H1 (cell line): ENCODE measurements around the gene NECTIN1. TPM values are rescaled to one million over a fixed set of nuclear protein-coding genes. Genes with fewer than 3 reads are reported as not detected.
A peak's percentile ranks its signal among the peaks of the same experiment; 100 is the strongest.

Experiments used
- CTCF ChIA-PET: fragments of 300-600 bp; sonication (Branson Sonifier 250); formaldehyde crosslinking; loops from one replicate; lab custom pipeline; 2021; ENCODE audit not compliant: partially characterized antibody; lab: Charles Lee
- POLR2A ChIA-PET: fragments of 300-600 bp; sonication (Branson Sonifier 250); formaldehyde crosslinking; loops from one replicate; lab custom pipeline; 2021; ENCODE audit warnings: inconsistent platforms; ENCODE audit not compliant: partially characterized antibody; lab: Charles Lee
- DNase-seq, 2 experiments: peaks; one replicate each; pipeline versions ENCODE4 v3.0.0 to v3.0.0-alpha.2; 2010 to 2022; ENCODE audit warnings: low spot score in 2 of 2, low read depth in 1 of 2, mixed read lengths in 1 of 2
- FAIRE-seq: peaks from 2 replicates; lab custom pipeline; 2011; peaks lifted over from hg19 to GRCh38; lab: Jason Lieb, UNC
- H2AFZ ChIP-seq: 2 replicates; pipeline ENCODE4 v1.8.1; 2012; ENCODE audit warnings: low read length, inconsistent platforms
- H2AK5ac ChIP-seq: 2 replicates; pipeline ENCODE4 v1.6.1; 2013; ENCODE audit warnings: low read depth, low read length
- H2BK120ac ChIP-seq: replicated peaks from 2 replicates; pipeline ENCODE3; 2013; ENCODE audit warnings: low read depth, low read length, inconsistent platforms
- H2BK12ac ChIP-seq: 2 replicates; pipeline ENCODE4 v1.6.1; 2013; ENCODE audit warnings: low read depth, low read length
- H2BK15ac ChIP-seq: 2 replicates; pipeline ENCODE4 v1.6.1; 2013; ENCODE audit warnings: low read length
- H2BK20ac ChIP-seq: 2 replicates; pipeline ENCODE4 v1.6.1; 2013; ENCODE audit warnings: low read length
- H2BK5ac ChIP-seq: 2 replicates; pipeline ENCODE4 v1.6.1; 2013; ENCODE audit warnings: low read depth, low read length
- H3K14ac ChIP-seq: 2 replicates; pipeline ENCODE4 v1.6.1; 2013; ENCODE audit warnings: inconsistent platforms; ENCODE audit not compliant: insufficient read length
- H3K18ac ChIP-seq: 2 replicates; pipeline ENCODE4 v1.6.1; 2013; ENCODE audit warnings: low read length; ENCODE audit errors: extremely low read depth
- H3K23ac ChIP-seq: 2 replicates; pipeline ENCODE4 v1.6.1; 2013; ENCODE audit warnings: inconsistent platforms; ENCODE audit not compliant: insufficient read length
- H3K23me2 ChIP-seq: 2 replicates; pipeline ENCODE4 v1.6.1; 2013; ENCODE audit warnings: low read depth, low read length
- H3K27ac ChIP-seq: 2 replicates; pipeline ENCODE4 v1.6.1; 2011; ENCODE audit warnings: low read depth, low read length, inconsistent platforms
- H3K27me3 ChIP-seq, 4 experiments: replicated peaks in 1 of 4; 1 replicate in 1 of 4; 2 replicates in 3 of 4; pipeline versions ENCODE4 v1.6.1 to v1.8.1; 2011 to 2013; ENCODE audit warnings: low read length in 3 of 4, mild to moderate bottlenecking in 3 of 4, inconsistent platforms in 2 of 4, mixed read lengths in 2 of 4, moderate library complexity in 1 of 4; ENCODE audit not compliant: control insufficient read depth in 3 of 4, insufficient read depth in 3 of 4; ENCODE audit errors: extremely low read depth in 1 of 4
- H3K36me3 ChIP-seq, 4 experiments: 2 replicates each; pipeline versions ENCODE4 v1.6.1 to v1.8.1; 2011 to 2013; ENCODE audit warnings: mild to moderate bottlenecking in 4 of 4, low read length in 3 of 4, moderate library complexity in 2 of 4, control low read depth in 1 of 4, inconsistent platforms in 1 of 4; ENCODE audit not compliant: insufficient read depth in 4 of 4, control insufficient read depth in 2 of 4
- H3K4ac ChIP-seq: replicated peaks from 2 replicates; pipeline ENCODE3; 2013; ENCODE audit warnings: low read length, low read depth, mixed read lengths, inconsistent platforms; ENCODE audit not compliant: insufficient read length
- H3K4me1 ChIP-seq, 4 experiments: replicated peaks in 1 of 4; 1 replicate in 1 of 4; 2 replicates in 3 of 4; pipeline versions ENCODE4 v1.6.1 to v1.8.1; 2011 to 2013; ENCODE audit warnings: low read length in 3 of 4, inconsistent platforms in 2 of 4, mixed read lengths in 1 of 4; ENCODE audit not compliant: insufficient read depth in 4 of 4, control insufficient read depth in 3 of 4
- H3K4me2 ChIP-seq, 2 experiments: 2 replicates each; pipeline versions ENCODE4 v1.6.1 to v1.8.1; 2011 to 2013; ENCODE audit warnings: low read depth in 2 of 2, low read length in 2 of 2, control low read depth in 1 of 2, inconsistent platforms in 1 of 2, mild to moderate bottlenecking in 1 of 2; ENCODE audit not compliant: insufficient read depth in 1 of 2
- H3K4me3 ChIP-seq, 4 experiments: fragments of 200-600, 300-600 bp in 1 of 4; sonication (generic), shearing (Covaris generic), sonication (Bioruptor Twin) in 1 of 4; 2 replicates each; pipeline versions ENCODE4 v1.5.1 to v1.8.1; 2011 to 2016; ENCODE audit warnings: low read length in 4 of 4, low read depth in 3 of 4, control low read depth in 2 of 4, inconsistent platforms in 2 of 4, mild to moderate bottlenecking in 2 of 4, mixed read lengths in 1 of 4, moderate library complexity in 1 of 4; ENCODE audit not compliant: insufficient read depth in 2 of 4; ENCODE audit errors: extremely low read depth in 1 of 4
- H3K56ac ChIP-seq: replicated peaks from 2 replicates; pipeline ENCODE3; 2013; ENCODE audit warnings: low read depth, mild to moderate bottlenecking, mixed read lengths, low read length, inconsistent platforms; ENCODE audit not compliant: insufficient read length
- H3K79me1 ChIP-seq: 2 replicates; pipeline ENCODE4 v1.6.1; 2013; ENCODE audit warnings: low read depth, low read length, control low read depth
- H3K79me2 ChIP-seq, 2 experiments: 2 replicates each; pipeline versions ENCODE4 v1.6.1 to v1.8.1; 2012 to 2013; ENCODE audit warnings: low read length in 2 of 2, mild to moderate bottlenecking in 2 of 2, inconsistent platforms in 1 of 2; ENCODE audit not compliant: insufficient read depth in 2 of 2, control insufficient read depth in 1 of 2
- H3K9ac ChIP-seq, 4 experiments: replicated peaks in 1 of 4; 1 replicate in 1 of 4; 2 replicates in 3 of 4; pipeline versions ENCODE4 v1.6.1 to v1.8.1; 2011 to 2013; ENCODE audit warnings: low read depth in 3 of 4, low read length in 3 of 4, control low read depth in 2 of 4, mild to moderate bottlenecking in 2 of 4, moderate library complexity in 2 of 4, inconsistent platforms in 1 of 4; ENCODE audit errors: extremely low read depth in 1 of 4
- H3K9me3 ChIP-seq, 2 experiments: 2 replicates each; pipeline versions ENCODE4 v1.6.1 to v1.8.1; 2012 to 2013; ENCODE audit warnings: mild to moderate bottlenecking in 2 of 2, moderate library complexity in 2 of 2, control low read depth in 1 of 2, inconsistent platforms in 1 of 2, low read depth in 1 of 2, low read length in 1 of 2, mixed read lengths in 1 of 2; ENCODE audit not compliant: insufficient read depth in 2 of 2
- H4K20me1 ChIP-seq, 2 experiments: replicated peaks in 1 of 2; 2 replicates each; pipeline versions ENCODE3 to v1.8.1; 2011 to 2013; ENCODE audit warnings: inconsistent platforms in 2 of 2, low read length in 2 of 2, mild to moderate bottlenecking in 1 of 2; ENCODE audit not compliant: insufficient read depth in 2 of 2, control insufficient read depth in 1 of 2
- H4K5ac ChIP-seq: 2 replicates; pipeline ENCODE4 v1.6.1; 2013; ENCODE audit warnings: low read length, low read depth, mixed read lengths, inconsistent platforms; ENCODE audit not compliant: insufficient read length
- H4K8ac ChIP-seq: 2 replicates; pipeline ENCODE4 v1.8.0; 2013; ENCODE audit warnings: mild to moderate bottlenecking, moderate library complexity, low read length, inconsistent platforms; ENCODE audit not compliant: insufficient read depth; ENCODE audit errors: extremely low read depth
- H4K91ac ChIP-seq: replicated peaks from 2 replicates; pipeline ENCODE3; 2013; ENCODE audit warnings: low read length, mixed read lengths, inconsistent platforms; ENCODE audit not compliant: insufficient read length
- ASH2L ChIP-seq: fragments of 200-600, 300-600 bp; sonication (generic); IDR thresholded peaks from one replicate; pipeline ENCODE4 v1.7.1; 2017; ENCODE audit warnings: low read length
- ATF3 ChIP-seq: IDR thresholded peaks from 2 replicates; pipeline ENCODE4 v1.6.1; 2011; ENCODE audit warnings: low read depth, mild to moderate bottlenecking, low read length; ENCODE audit not compliant: insufficient read depth
- CREB1 ChIP-seq: IDR thresholded peaks from 2 replicates; pipeline ENCODE4 v1.6.1; 2012; ENCODE audit warnings: inconsistent platforms
- JUN ChIP-seq: IDR thresholded peaks from 2 replicates; pipeline ENCODE4 v1.6.1; 2011; ENCODE audit warnings: low read depth, mild to moderate bottlenecking, improper control_type of control experiment, low read length
- PHF8 ChIP-seq: fragments of 200-600 bp; sonication (generic); conservative IDR thresholded peaks from 2 replicates; pipeline ENCODE4 v1.7.1; 2012; ENCODE audit warnings: low read depth, mild to moderate bottlenecking, inconsistent platforms, low read length, moderate library complexity
- RFX5 ChIP-seq: IDR thresholded peaks from 2 replicates; pipeline ENCODE4 v1.6.1; 2011; ENCODE audit warnings: low read depth, low read length, improper control_type of control experiment, borderline replicate concordance
- RXRA ChIP-seq: IDR thresholded peaks from 2 replicates; pipeline ENCODE4 v1.6.1; 2011; ENCODE audit warnings: low read depth, mild to moderate bottlenecking, low read length, moderate library complexity; ENCODE audit not compliant: insufficient read depth
- SAP30 ChIP-seq: fragments of 300-600 bp; sonication (generic); IDR thresholded peaks from 2 replicates; pipeline ENCODE4 v1.7.1; 2012; ENCODE audit warnings: low read length, moderate library complexity, mild to moderate bottlenecking, inconsistent platforms; ENCODE audit not compliant: insufficient read depth, insufficient replicate concordance
- SIN3A ChIP-seq, 2 experiments: IDR thresholded peaks in 1 of 2; conservative IDR thresholded peaks in 1 of 2; 2 replicates each; pipeline ENCODE4 v1.6.1; 2011 to 2012; ENCODE audit warnings: low read length in 2 of 2, improper control_type of control experiment in 1 of 2, low read depth in 1 of 2, mild to moderate bottlenecking in 1 of 2
- SIX5 ChIP-seq: IDR thresholded peaks from 2 replicates; pipeline ENCODE4 v1.6.1; 2011; ENCODE audit warnings: mild to moderate bottlenecking, low read depth, low read length
- WGBS, 2 experiments: shearing (Covaris generic) in 1 of 2; methylation state at CpG; one replicate each; pipeline versions ENCODE4 v1.1.6 to v1.1.7; 2013 to 2015; ENCODE audit warnings: low lambda C conversion rate in 2 of 2, mixed read lengths in 2 of 2, inconsistent platforms in 1 of 2, low coverage in 1 of 2, missing lambda C conversion rate in 1 of 2; ENCODE audit not compliant: insufficient replicate concordance in 2 of 2, insufficient coverage in 1 of 2, insufficient read length in 1 of 2; ENCODE audit errors: extremely low coverage in 1 of 2, missing lambda C conversion rate in 1 of 2; 5-methylcytosine and 5-hydroxymethylcytosine counted together
- polyA plus RNA-seq, 7 experiments: library from polyadenylated mRNA; depleted of rRNA in 3 of 7; stranded (reverse) in 5 of 7; unstranded in 2 of 7; fragments of >200 nt in 5 of 7; fragments of 200-250 nt in 2 of 7; gene quantifications; 1 replicate in 5 of 7; 2 replicates in 1 of 7; 4 replicates in 1 of 7; pipeline versions ENCODE4 v1.2.1 to v1.2.3, GENCODE V29; 2011 to 2013; ENCODE audit warnings: missing spikeins in 2 of 7, mixed read lengths in 2 of 7
- total RNA-seq: library from RNA; stranded (reverse); fragmentation: NEBNext Ultra II Directional; extraction: Animal tissue kit (Norgen Biotek cat#: 25700); gene quantifications from 2 replicates; pipeline ENCODE4 v1.2.1, GENCODE V29; 2021

NECTIN1 gene
- total and polyA plus RNA-seq, 2 of the 8 experiments (the other 6 are each of a cell fraction or from before 2014, with no cell fraction given) = 43.2 to 97.7 TPM

GRCh38 chr11:119728211-119728626, 781 bp downstream of the NECTIN1 start:
- Histone ChIP-seq H2AFZ (no peak overlapping the region), H3K18ac (peak overlapping the region; percentile 89; the same call in 1 of the 2 replicates), H2BK120ac (no peak overlapping the region), H3K27me3 (no peaks in the 10 kb centered on the region; a peak in 2 of 7 replicates), H4K8ac (no peak overlapping the region), H2BK12ac (no peak overlapping the region), H4K5ac (no peak overlapping the region), H2BK20ac (no peak overlapping the region), H2BK5ac (peak overlapping the region; percentile 95; the same call in 1 of the 2 replicates), H3K9ac (peak overlapping the region; percentile 29 to 88 (median 52)), H3K14ac (no peak overlapping the region), H3K9me3 (no peaks in the 10 kb centered on the region), H3K79me1 (peaks cover 13% of the 10 kb centered on the region), H3K56ac (peak overlapping the region; percentile 63), H3K4me3 (peak overlapping the region; percentile 82 to 97 (median 92)), H3K36me3 (no peaks in the 10 kb centered on the region; a peak in 1 of 8 replicates), H3K79me2 (peaks cover 26 to 52% of the 10 kb centered on the region in 2 experiments), H3K4me2 (peak overlapping the region; percentile 95), H3K4me1 (peaks cover 15 to 35% (median 26%) of the 10 kb centered on the region in 4 experiments), H3K23me2 (peaks cover 15% of the 10 kb centered on the region), H3K27ac (no peak overlapping the region), H4K91ac (peak overlapping the region; percentile 26), H2BK15ac (no peak overlapping the region), H3K23ac (no peak overlapping the region), H3K4ac (no peak overlapping the region), H2AK5ac (no peak overlapping the region), H4K20me1 (peaks cover 4 to 19% of the 10 kb centered on the region in 2 experiments)
- 3% methylated on average over 22 of the region's 30 CpGs; no CpG with 5 or more reads in 1 of the 2 experiments for WGBS, 2 experiments
- FAIRE-seq (no peak), DNase-seq (no peak)
- TF ChIP-seq ATF3 = no peak
- no peak for TF ChIP-seq SIX5
- no peak for TF ChIP-seq RFX5
- TF ChIP-seq PHF8 = peak; percentile 6; the same call in 1 of the 2 replicates
- TF ChIP-seq CREB1 = no peak
- peak; percentile 57 for TF ChIP-seq SAP30
- no peak for TF ChIP-seq ASH2L
- TF ChIP-seq SIN3A (conservative IDR thresholded peaks at IDR 0.05 in 1 of 2, IDR thresholded peaks at IDR 0.05 in 1 of 2; ENCODE audit: low read depth in 1 of 2, low read length in 2 of 2) = 0 out of 4 replicates have a peak, but pooled peaks of 1 of the 2 experiments have one; percentile 11
- no peak for TF ChIP-seq RXRA
- TF ChIP-seq JUN = no peak
- ChIA-PET POLR2A (interaction anchor here (1.1 to 1.9 kb wide), 2 partner anchors 18 to 25 kb away, joined by 3 to 10 read pairs; no protein-coding TSS in a partner anchor), CTCF (interaction anchor here (0.6 to 10.1 kb wide), 11 partner anchors 11 to 380 kb away, joined by 3 to 171 read pairs (median 3); no protein-coding TSS in a partner anchor)
